GM19438 (cell line): ENCODE results near the gene NMNAT3.
"Not testable (repeated sequence)": the region's sequence is repeated elsewhere in the genome, so short reads cannot be mapped to it uniquely, and the experiment has no call there.

Source experiments
- ATAC-seq: cut with Tn5 transposase; IDR thresholded peaks from one replicate; pipeline ENCODE4 v1.9.1; 2021; ENCODE audit warnings: low read depth; ENCODE audit not compliant: unreplicated experiment

NMNAT3 gene

GRCh38 chr3:139587797-139588196 is 90.0 kb downstream of the NMNAT3 start:
- no peak for ATAC-seq

- peak; percentile 95 for ATAC-seq
These were observed 91.3 kb downstream of the NMNAT3 start for GRCh38 chr3:139586420-139587017.

DNA sequence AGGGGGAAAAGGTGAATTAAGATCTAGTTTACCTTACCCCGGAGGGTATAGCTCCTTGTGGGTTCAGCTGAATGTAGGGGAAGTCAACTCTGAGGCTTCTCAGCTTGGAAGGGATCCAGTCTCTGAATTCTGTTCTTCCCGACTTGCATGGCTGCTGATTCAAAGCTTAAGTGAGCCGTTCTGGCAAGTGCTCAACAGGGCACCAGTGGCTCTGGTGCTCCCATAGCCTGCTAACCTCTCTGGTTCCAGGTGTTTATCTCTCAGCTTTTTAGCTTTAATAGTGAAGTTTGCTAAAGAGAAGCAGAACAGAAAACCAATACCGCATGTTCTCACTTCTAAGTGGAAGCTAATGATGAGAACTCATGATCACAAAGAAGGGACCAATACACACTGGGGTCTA is 92.0 kb downstream of the NMNAT3 start:
- no peak for ATAC-seq

- not testable (repeated sequence) for ATAC-seq
These were observed 94.1 kb downstream of the NMNAT3 start for GRCh38 chr3:139583651-139584050.

DNA sequence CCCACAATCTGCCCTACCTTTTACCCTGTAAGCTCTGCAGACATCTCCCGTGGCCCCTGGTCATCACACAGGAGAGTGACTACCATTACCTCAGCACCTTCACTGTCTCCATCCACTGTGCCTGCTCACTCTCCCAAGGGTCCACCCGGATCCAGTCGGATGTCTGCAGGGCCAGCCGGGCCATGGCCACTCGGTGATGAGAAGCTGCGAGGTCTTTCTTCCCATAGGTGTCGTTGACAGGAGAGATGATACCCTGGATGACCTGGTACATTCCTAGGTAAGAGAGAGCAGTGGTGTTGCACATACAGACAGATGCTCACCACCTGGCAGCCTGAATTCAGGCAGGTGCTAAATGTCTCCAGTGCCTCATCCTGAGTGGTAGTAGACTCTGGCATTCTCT is 99.0 kb downstream of the NMNAT3 start:
- no peak for ATAC-seq

- no peak for ATAC-seq
These were observed 99.9 kb downstream of the NMNAT3 start for GRCh38 chr3:139577909-139578308.

DNA sequence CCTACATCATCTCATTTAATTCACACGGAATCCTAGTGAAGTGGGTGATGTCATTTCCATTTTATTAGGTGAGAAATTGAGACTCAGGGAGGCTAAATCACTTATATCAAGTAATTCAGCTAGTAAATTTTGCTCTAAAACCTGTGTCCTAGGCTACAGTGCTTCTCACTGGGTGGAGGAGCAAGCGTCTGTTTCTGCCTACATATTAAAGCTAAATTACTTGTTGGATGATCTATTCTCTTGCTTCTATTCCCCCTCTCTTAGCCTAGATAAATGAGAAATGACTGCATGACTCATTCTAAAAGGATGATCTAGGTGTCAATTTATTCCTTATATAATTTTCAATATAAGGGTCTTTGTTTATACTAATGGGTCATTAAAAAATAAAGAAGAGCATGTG is 100.4 kb downstream of the NMNAT3 start:
- no peak for ATAC-seq

DNA sequence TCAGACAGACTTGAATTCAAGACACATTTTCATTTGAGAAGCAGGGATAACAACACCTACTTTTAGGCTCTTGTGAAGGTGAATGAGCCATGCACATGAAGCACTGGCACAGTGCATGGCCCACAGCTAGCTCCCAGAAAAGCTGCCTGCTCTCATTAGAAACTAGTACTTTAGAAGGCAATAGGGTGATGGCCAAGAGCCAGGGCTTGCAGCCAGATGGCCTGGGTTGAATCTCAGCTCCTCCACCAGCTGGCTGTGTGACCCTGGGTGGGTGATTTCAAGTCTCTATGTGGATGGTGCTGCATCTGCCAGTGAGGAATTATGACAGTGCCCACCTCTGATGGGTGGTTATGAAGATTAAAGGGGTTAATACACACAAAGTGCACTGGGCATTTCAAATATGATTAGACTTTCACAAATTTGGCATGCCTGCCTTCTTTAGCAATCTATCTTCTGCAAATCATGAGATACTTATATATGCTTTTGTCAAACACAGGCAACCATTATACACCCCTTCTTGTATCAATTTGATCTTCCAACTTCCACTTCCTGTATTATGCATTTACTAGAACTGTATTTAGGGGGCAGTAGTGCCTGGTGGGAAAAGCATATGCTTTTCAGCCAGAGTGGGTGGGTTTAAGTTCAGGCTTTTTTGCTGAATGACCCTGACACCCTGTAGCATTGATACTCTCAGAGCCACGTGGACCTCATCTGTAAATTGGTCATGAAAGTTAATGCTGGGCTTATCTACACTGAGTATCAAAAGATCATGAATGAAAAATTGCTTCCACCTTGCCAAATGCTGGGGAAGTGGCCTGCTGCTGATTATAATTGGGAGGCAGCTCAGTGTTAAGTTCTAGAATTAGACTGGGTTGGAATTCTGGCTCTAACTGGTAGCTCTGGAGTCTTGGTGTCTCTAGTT is 103.5 kb downstream of the NMNAT3 start:
- no peak for ATAC-seq

- no peak for ATAC-seq
These were observed 104.7 kb downstream of the NMNAT3 start for GRCh38 chr3:139572847-139573672.

GRCh38 chr3:139571711-139572110 is 106.1 kb downstream of the NMNAT3 start:
- ATAC-seq, result no peak

DNA sequence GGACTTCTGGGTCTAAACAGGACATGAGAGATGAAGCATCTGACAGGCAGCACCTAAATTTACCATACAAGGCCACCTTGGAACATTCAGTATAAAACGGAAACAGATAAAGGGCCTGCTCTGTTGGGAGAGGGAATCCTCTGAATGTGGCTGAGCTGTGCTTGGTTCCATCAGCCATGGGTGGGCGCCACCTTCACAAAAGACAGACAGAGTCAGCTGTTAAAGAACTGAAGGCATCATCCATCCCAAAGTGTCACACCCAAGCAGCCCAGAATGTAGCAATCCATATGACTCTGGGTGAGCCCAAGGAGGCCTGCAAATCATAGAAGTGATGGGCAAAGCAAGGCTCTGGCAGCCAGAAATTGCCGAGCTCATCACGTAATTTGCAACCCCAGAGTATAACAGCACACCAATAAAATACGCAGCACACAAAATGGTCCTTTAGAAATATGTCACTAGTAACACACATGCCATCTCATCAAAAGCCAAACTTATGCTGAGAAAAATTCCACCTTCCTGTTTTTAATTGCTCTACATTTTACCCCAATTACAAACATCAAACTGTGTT is 113.4 kb downstream of the NMNAT3 start:
- no peak for ATAC-seq

GRCh38 chr3:139561959-139562676 is 115.7 kb downstream of the NMNAT3 start:
- ATAC-seq, result no peak

GRCh38 chr3:139561255-139561817 is 116.4 kb downstream of the NMNAT3 start:
- no peak for ATAC-seq

GRCh38 chr3:139560411-139560810 is 117.4 kb downstream of the NMNAT3 start:
- no peak for ATAC-seq

- ATAC-seq, result no peak
These were observed 118.2 kb downstream of the NMNAT3 start for GRCh38 chr3:139559541-139559940.

DNA sequence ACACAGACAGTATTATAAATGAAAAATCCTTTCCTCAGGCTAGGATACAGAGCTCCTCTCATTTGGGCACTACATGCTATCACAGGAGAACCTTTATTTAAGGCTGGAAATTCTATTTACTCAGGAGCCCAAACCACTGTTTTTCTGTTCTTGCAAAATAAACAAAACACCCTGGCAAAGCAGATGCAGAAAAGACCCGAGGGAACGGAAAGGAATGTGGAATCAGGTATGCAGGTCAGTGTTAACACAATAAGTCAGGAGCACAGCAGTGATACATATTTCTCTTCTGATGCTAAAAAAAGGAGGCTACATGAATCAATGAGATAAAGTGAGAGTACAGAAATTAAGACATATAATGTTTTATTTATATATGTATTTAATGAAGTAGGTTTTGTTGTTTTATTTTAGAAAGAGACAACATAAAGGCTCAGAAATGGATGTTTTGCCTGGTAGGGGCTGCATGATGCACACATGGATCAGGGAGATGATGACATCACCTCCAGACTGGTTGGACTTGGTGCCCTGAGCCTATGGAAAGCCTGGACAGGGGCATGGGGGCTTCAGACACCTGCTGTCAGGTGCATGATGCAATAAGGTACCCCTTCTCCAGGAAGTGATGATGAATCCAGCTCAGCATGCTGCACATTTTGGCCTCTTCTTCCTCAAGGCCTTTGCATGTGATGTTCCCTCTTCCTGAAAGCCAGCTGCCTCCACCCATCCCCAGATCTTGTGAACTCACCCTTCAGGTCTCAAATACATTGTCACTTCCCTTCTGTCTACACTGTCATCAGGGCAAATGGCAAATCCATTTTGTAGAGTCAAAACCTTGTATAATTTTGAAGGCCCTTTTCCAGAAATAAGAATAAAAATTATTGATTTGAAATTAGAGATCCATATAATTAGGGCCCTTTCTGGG is 119.2 kb downstream of the NMNAT3 start:
- ATAC-seq, result no peak

GRCh38 chr3:139557041-139557440 is 120.7 kb downstream of the NMNAT3 start:
- ATAC-seq, result no peak

DNA sequence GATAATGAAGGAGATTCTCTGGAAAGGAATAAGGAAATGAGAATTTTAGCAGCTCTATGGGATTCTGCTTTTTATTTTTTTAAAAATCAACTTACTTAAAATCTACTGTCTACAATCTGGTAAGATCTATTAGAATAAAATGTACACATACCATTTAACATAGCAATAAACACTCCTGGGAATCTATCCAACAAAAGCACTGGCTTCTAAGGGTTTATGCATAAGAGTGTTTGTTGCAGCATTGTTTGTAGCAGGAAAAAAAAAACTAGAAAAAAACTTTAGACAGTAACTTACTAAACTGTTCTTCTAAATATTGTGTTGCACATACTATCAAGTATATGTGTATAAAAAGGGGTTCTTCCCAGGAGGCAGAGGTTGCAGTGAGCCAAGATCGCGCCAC is 122.5 kb downstream of the NMNAT3 start:
- ATAC-seq, result no peak

- ATAC-seq, result no peak
These were observed 123.1 kb downstream of the NMNAT3 start for GRCh38 chr3:139554628-139555027.
